H1 (cell line): ENCODE measurements around the gene DENND4B. TPM values are rescaled to one million over a fixed set of nuclear protein-coding genes. Genes with fewer than 3 reads are reported as not detected.

ENCODE experiments used
- CTCF ChIA-PET: fragments of 300-600 bp; sonication (Branson Sonifier 250); formaldehyde crosslinking; loops from one replicate; lab custom pipeline; 2021; ENCODE audit not compliant: partially characterized antibody; lab: Charles Lee
- POLR2A ChIA-PET: fragments of 300-600 bp; sonication (Branson Sonifier 250); formaldehyde crosslinking; loops from one replicate; lab custom pipeline; 2021; ENCODE audit warnings: inconsistent platforms; ENCODE audit not compliant: partially characterized antibody; lab: Charles Lee
- DNase-seq, 2 experiments: peaks; one replicate each; pipeline versions ENCODE4 v3.0.0 to v3.0.0-alpha.2; 2010 to 2022; ENCODE audit warnings: low spot score in 2 of 2, low read depth in 1 of 2, mixed read lengths in 1 of 2
- FAIRE-seq: peaks from 2 replicates; lab custom pipeline; 2011; peaks lifted over from hg19 to GRCh38; lab: Jason Lieb, UNC
- H2AFZ ChIP-seq: 2 replicates; pipeline ENCODE4 v1.8.1; 2012; ENCODE audit warnings: low read length, inconsistent platforms
- H2AK5ac ChIP-seq: 2 replicates; pipeline ENCODE4 v1.6.1; 2013; ENCODE audit warnings: low read depth, low read length
- H2BK120ac ChIP-seq: replicated peaks from 2 replicates; pipeline ENCODE3; 2013; ENCODE audit warnings: low read depth, low read length, inconsistent platforms
- H2BK12ac ChIP-seq: 2 replicates; pipeline ENCODE4 v1.6.1; 2013; ENCODE audit warnings: low read depth, low read length
- H2BK15ac ChIP-seq: 2 replicates; pipeline ENCODE4 v1.6.1; 2013; ENCODE audit warnings: low read length
- H2BK20ac ChIP-seq: 2 replicates; pipeline ENCODE4 v1.6.1; 2013; ENCODE audit warnings: low read length
- H2BK5ac ChIP-seq: 2 replicates; pipeline ENCODE4 v1.6.1; 2013; ENCODE audit warnings: low read depth, low read length
- H3K14ac ChIP-seq: 2 replicates; pipeline ENCODE4 v1.6.1; 2013; ENCODE audit warnings: inconsistent platforms; ENCODE audit not compliant: insufficient read length
- H3K18ac ChIP-seq: 2 replicates; pipeline ENCODE4 v1.6.1; 2013; ENCODE audit warnings: low read length; ENCODE audit errors: extremely low read depth
- H3K23ac ChIP-seq: 2 replicates; pipeline ENCODE4 v1.6.1; 2013; ENCODE audit warnings: inconsistent platforms; ENCODE audit not compliant: insufficient read length
- H3K23me2 ChIP-seq: 2 replicates; pipeline ENCODE4 v1.6.1; 2013; ENCODE audit warnings: low read depth, low read length
- H3K27ac ChIP-seq: 2 replicates; pipeline ENCODE4 v1.6.1; 2011; ENCODE audit warnings: low read depth, low read length, inconsistent platforms
- H3K27me3 ChIP-seq, 4 experiments: replicated peaks in 1 of 4; 1 replicate in 1 of 4; 2 replicates in 3 of 4; pipeline versions ENCODE4 v1.6.1 to v1.8.1; 2011 to 2013; ENCODE audit warnings: low read length in 3 of 4, mild to moderate bottlenecking in 3 of 4, inconsistent platforms in 2 of 4, mixed read lengths in 2 of 4, moderate library complexity in 1 of 4; ENCODE audit not compliant: control insufficient read depth in 3 of 4, insufficient read depth in 3 of 4; ENCODE audit errors: extremely low read depth in 1 of 4
- H3K36me3 ChIP-seq, 4 experiments: 2 replicates each; pipeline versions ENCODE4 v1.6.1 to v1.8.1; 2011 to 2013; ENCODE audit warnings: mild to moderate bottlenecking in 4 of 4, low read length in 3 of 4, moderate library complexity in 2 of 4, control low read depth in 1 of 4, inconsistent platforms in 1 of 4; ENCODE audit not compliant: insufficient read depth in 4 of 4, control insufficient read depth in 2 of 4
- H3K4ac ChIP-seq: replicated peaks from 2 replicates; pipeline ENCODE3; 2013; ENCODE audit warnings: low read length, low read depth, mixed read lengths, inconsistent platforms; ENCODE audit not compliant: insufficient read length
- H3K4me1 ChIP-seq, 4 experiments: replicated peaks in 1 of 4; 1 replicate in 1 of 4; 2 replicates in 3 of 4; pipeline versions ENCODE4 v1.6.1 to v1.8.1; 2011 to 2013; ENCODE audit warnings: low read length in 3 of 4, inconsistent platforms in 2 of 4, mixed read lengths in 1 of 4; ENCODE audit not compliant: insufficient read depth in 4 of 4, control insufficient read depth in 3 of 4
- H3K4me2 ChIP-seq, 2 experiments: 2 replicates each; pipeline versions ENCODE4 v1.6.1 to v1.8.1; 2011 to 2013; ENCODE audit warnings: low read depth in 2 of 2, low read length in 2 of 2, control low read depth in 1 of 2, inconsistent platforms in 1 of 2, mild to moderate bottlenecking in 1 of 2; ENCODE audit not compliant: insufficient read depth in 1 of 2
- H3K4me3 ChIP-seq, 4 experiments: fragments of 200-600, 300-600 bp in 1 of 4; sonication (generic), shearing (Covaris generic), sonication (Bioruptor Twin) in 1 of 4; 2 replicates each; pipeline versions ENCODE4 v1.5.1 to v1.8.1; 2011 to 2016; ENCODE audit warnings: low read length in 4 of 4, low read depth in 3 of 4, control low read depth in 2 of 4, inconsistent platforms in 2 of 4, mild to moderate bottlenecking in 2 of 4, mixed read lengths in 1 of 4, moderate library complexity in 1 of 4; ENCODE audit not compliant: insufficient read depth in 2 of 4; ENCODE audit errors: extremely low read depth in 1 of 4
- H3K56ac ChIP-seq: replicated peaks from 2 replicates; pipeline ENCODE3; 2013; ENCODE audit warnings: low read depth, mild to moderate bottlenecking, mixed read lengths, low read length, inconsistent platforms; ENCODE audit not compliant: insufficient read length
- H3K79me1 ChIP-seq: 2 replicates; pipeline ENCODE4 v1.6.1; 2013; ENCODE audit warnings: low read depth, low read length, control low read depth
- H3K79me2 ChIP-seq, 2 experiments: 2 replicates each; pipeline versions ENCODE4 v1.6.1 to v1.8.1; 2012 to 2013; ENCODE audit warnings: low read length in 2 of 2, mild to moderate bottlenecking in 2 of 2, inconsistent platforms in 1 of 2; ENCODE audit not compliant: insufficient read depth in 2 of 2, control insufficient read depth in 1 of 2
- H3K9ac ChIP-seq, 4 experiments: replicated peaks in 1 of 4; 1 replicate in 1 of 4; 2 replicates in 3 of 4; pipeline versions ENCODE4 v1.6.1 to v1.8.1; 2011 to 2013; ENCODE audit warnings: low read depth in 3 of 4, low read length in 3 of 4, control low read depth in 2 of 4, mild to moderate bottlenecking in 2 of 4, moderate library complexity in 2 of 4, inconsistent platforms in 1 of 4; ENCODE audit errors: extremely low read depth in 1 of 4
- H3K9me3 ChIP-seq, 2 experiments: 2 replicates each; pipeline versions ENCODE4 v1.6.1 to v1.8.1; 2012 to 2013; ENCODE audit warnings: mild to moderate bottlenecking in 2 of 2, moderate library complexity in 2 of 2, control low read depth in 1 of 2, inconsistent platforms in 1 of 2, low read depth in 1 of 2, low read length in 1 of 2, mixed read lengths in 1 of 2; ENCODE audit not compliant: insufficient read depth in 2 of 2
- H4K20me1 ChIP-seq, 2 experiments: replicated peaks in 1 of 2; 2 replicates each; pipeline versions ENCODE3 to v1.8.1; 2011 to 2013; ENCODE audit warnings: inconsistent platforms in 2 of 2, low read length in 2 of 2, mild to moderate bottlenecking in 1 of 2; ENCODE audit not compliant: insufficient read depth in 2 of 2, control insufficient read depth in 1 of 2
- H4K5ac ChIP-seq: 2 replicates; pipeline ENCODE4 v1.6.1; 2013; ENCODE audit warnings: low read length, low read depth, mixed read lengths, inconsistent platforms; ENCODE audit not compliant: insufficient read length
- H4K8ac ChIP-seq: 2 replicates; pipeline ENCODE4 v1.8.0; 2013; ENCODE audit warnings: mild to moderate bottlenecking, moderate library complexity, low read length, inconsistent platforms; ENCODE audit not compliant: insufficient read depth; ENCODE audit errors: extremely low read depth
- H4K91ac ChIP-seq: replicated peaks from 2 replicates; pipeline ENCODE3; 2013; ENCODE audit warnings: low read length, mixed read lengths, inconsistent platforms; ENCODE audit not compliant: insufficient read length
- CTBP2 ChIP-seq: IDR thresholded peaks from 2 replicates; pipeline ENCODE4 v1.7.0; 2011; ENCODE audit warnings: borderline replicate concordance, mild to moderate bottlenecking, moderate library complexity, mixed read lengths, low read length; ENCODE audit not compliant: insufficient read depth, insufficient read length
- GABPA ChIP-seq: IDR thresholded peaks from 2 replicates; pipeline ENCODE4 v1.6.1; 2011; ENCODE audit warnings: mild to moderate bottlenecking, low read length, moderate library complexity, borderline replicate concordance; ENCODE audit not compliant: insufficient read depth
- KDM5A ChIP-seq: fragments of 200-600 bp; IDR thresholded peaks from 2 replicates; pipeline ENCODE4 v1.7.1; 2012; ENCODE audit warnings: mild to moderate bottlenecking, low read length, inconsistent platforms, mixed read lengths
- RAD21 ChIP-seq, 2 experiments: IDR thresholded peaks in 1 of 2; conservative IDR thresholded peaks in 1 of 2; 2 replicates each; pipeline ENCODE4 v1.6.1; 2011; ENCODE audit warnings: low read depth in 2 of 2, low read length in 2 of 2, improper control_type of control experiment in 1 of 2, inconsistent platforms in 1 of 2, mild to moderate bottlenecking in 1 of 2, moderate library complexity in 1 of 2
- SIX5 ChIP-seq: IDR thresholded peaks from 2 replicates; pipeline ENCODE4 v1.6.1; 2011; ENCODE audit warnings: mild to moderate bottlenecking, low read depth, low read length
- WGBS, 2 experiments: shearing (Covaris generic) in 1 of 2; methylation state at CpG; one replicate each; pipeline versions ENCODE4 v1.1.6 to v1.1.7; 2013 to 2015; ENCODE audit warnings: low lambda C conversion rate in 2 of 2, mixed read lengths in 2 of 2, inconsistent platforms in 1 of 2, low coverage in 1 of 2, missing lambda C conversion rate in 1 of 2; ENCODE audit not compliant: insufficient replicate concordance in 2 of 2, insufficient coverage in 1 of 2, insufficient read length in 1 of 2; ENCODE audit errors: extremely low coverage in 1 of 2, missing lambda C conversion rate in 1 of 2; 5-methylcytosine and 5-hydroxymethylcytosine counted together
- polyA plus RNA-seq, 7 experiments: library from polyadenylated mRNA; depleted of rRNA in 3 of 7; stranded (reverse) in 5 of 7; unstranded in 2 of 7; fragments of >200 nt in 5 of 7; fragments of 200-250 nt in 2 of 7; gene quantifications; 1 replicate in 5 of 7; 2 replicates in 1 of 7; 4 replicates in 1 of 7; pipeline versions ENCODE4 v1.2.1 to v1.2.3, GENCODE V29; 2011 to 2013; ENCODE audit warnings: missing spikeins in 2 of 7, mixed read lengths in 2 of 7
- total RNA-seq: library from RNA; stranded (reverse); fragmentation: NEBNext Ultra II Directional; extraction: Animal tissue kit (Norgen Biotek cat#: 25700); gene quantifications from 2 replicates; pipeline ENCODE4 v1.2.1, GENCODE V29; 2021
- TF ChIP-seq, protein P1 (sequence below): IDR thresholded peaks from 2 replicates; pipeline ENCODE4 v1.6.1; 2012; ENCODE audit warnings: inconsistent platforms

DENND4B gene
- total and polyA plus RNA-seq, 2 of the 8 experiments (the other 6 are each of a cell fraction or from before 2014, with no cell fraction given) = 45.6 to 61.1 TPM

DNA sequence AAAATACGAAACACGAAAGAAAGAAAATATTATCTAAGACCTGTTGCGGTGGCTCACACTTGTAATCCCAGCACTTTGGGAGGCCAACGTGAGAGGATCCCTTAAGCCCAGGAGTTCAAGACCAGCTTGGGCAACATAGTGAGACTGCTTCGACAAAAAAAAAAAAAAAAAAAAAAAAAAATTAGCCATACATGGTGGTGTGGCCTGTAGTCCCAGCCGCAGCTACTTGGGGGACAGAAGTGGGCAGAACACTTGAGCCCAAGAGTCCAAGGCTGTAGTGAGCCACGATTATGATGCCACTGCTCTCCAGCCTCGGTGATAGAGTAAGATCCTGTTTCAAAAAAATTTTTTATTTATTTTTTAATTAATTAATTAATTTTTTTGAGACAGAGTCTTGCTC is 41.1 kb upstream of the DENND4B start:
- H4K8ac ChIP-seq = no peak overlapping the region
- no peak overlapping the region for H2BK15ac ChIP-seq
- H3K23ac ChIP-seq = no peak overlapping the region
- H3K4me1 ChIP-seq = peaks cover 0 to 18% (median 11%) of the 10 kb centered on the region in 4 experiments; a peak in 5 of 7 replicates
- H2AFZ ChIP-seq = no peak overlapping the region
- H2BK5ac ChIP-seq = no peak overlapping the region
- no peak overlapping the region for H3K9ac ChIP-seq
- DNase-seq (no peak), FAIRE-seq (no peak)
- H3K27ac ChIP-seq = no peak overlapping the region
- no peak overlapping the region for H3K18ac ChIP-seq
- no peak overlapping the region for H3K56ac ChIP-seq
- peaks cover 6 to 32% (median 19%) of the 10 kb centered on the region in 4 experiments for H3K36me3 ChIP-seq
- H2BK12ac ChIP-seq = 0 out of 2 replicates have a peak overlapping the region, but pooled peaks have one; percentile 42
- CTCF ChIA-PET = interaction anchor here (0.6 to 3.9 kb wide), 21 partner anchors 8 to 370 kb away, joined by 3 to 31 read pairs (median 4); partner anchors contain the start of genes CREB3L4, GATAD2B, JTB and SLC39A1
- no peak overlapping the region for H4K5ac ChIP-seq
- H3K4me3 ChIP-seq = no peak overlapping the region
- no peaks in the 10 kb centered on the region for H3K27me3 ChIP-seq
- no peak overlapping the region for H3K4ac ChIP-seq
- no peak overlapping the region for H2AK5ac ChIP-seq
- H2BK120ac ChIP-seq = no peak overlapping the region
- WGBS, 2 experiments = 97% methylated on average over 7 of the region's 8 CpGs; no CpG with 5 or more reads in 1 of the 2 experiments
- POLR2A ChIA-PET = interaction anchor here (1.2 to 13.2 kb wide), 7 partner anchors 11 to 196 kb away, joined by 3 to 454 read pairs (median 12); partner anchors contain the start of genes CREB3L4, CRTC2, DENND4B and JTB
- H3K79me1 ChIP-seq = 0 out of 2 replicates have a peak, but pooled peaks cover 3% of the 10 kb centered on the region
- no peak overlapping the region for H3K4me2 ChIP-seq
- H3K9me3 ChIP-seq = no peaks in the 10 kb centered on the region
- H3K14ac ChIP-seq = no peak overlapping the region
- no peak overlapping the region for H4K91ac ChIP-seq
- H3K23me2 ChIP-seq = peaks cover 19% of the 10 kb centered on the region
- peaks cover 0 to 36% of the 10 kb centered on the region in 2 experiments; a peak in 3 of 4 replicates for H3K79me2 ChIP-seq
- no peak overlapping the region for H2BK20ac ChIP-seq
- peaks cover 0 to 7% of the 10 kb centered on the region in 2 experiments for H4K20me1 ChIP-seq
- no peak for TF ChIP-seq GABPA
- TF ChIP-seq KDM5A = no peak
- no peak for TF ChIP-seq RAD21 (IDR thresholded peaks at IDR 0.05 in 1 of 2, conservative IDR thresholded peaks at IDR 0.05 in 1 of 2; ENCODE audit: low read depth in 2 of 2, low read length in 2 of 2)
- no peak for TF ChIP-seq CTBP2
- TF ChIP-seq SIX5 = no peak
- TF ChIP-seq, protein P1, sequence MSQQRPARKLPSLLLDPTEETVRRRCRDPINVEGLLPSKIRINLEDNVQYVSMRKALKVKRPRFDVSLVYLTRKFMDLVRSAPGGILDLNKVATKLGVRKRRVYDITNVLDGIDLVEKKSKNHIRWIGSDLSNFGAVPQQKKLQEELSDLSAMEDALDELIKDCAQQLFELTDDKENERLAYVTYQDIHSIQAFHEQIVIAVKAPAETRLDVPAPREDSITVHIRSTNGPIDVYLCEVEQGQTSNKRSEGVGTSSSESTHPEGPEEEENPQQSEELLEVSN = no peak
